Measurements from ENCODE around the gene PKP4.

DNA sequence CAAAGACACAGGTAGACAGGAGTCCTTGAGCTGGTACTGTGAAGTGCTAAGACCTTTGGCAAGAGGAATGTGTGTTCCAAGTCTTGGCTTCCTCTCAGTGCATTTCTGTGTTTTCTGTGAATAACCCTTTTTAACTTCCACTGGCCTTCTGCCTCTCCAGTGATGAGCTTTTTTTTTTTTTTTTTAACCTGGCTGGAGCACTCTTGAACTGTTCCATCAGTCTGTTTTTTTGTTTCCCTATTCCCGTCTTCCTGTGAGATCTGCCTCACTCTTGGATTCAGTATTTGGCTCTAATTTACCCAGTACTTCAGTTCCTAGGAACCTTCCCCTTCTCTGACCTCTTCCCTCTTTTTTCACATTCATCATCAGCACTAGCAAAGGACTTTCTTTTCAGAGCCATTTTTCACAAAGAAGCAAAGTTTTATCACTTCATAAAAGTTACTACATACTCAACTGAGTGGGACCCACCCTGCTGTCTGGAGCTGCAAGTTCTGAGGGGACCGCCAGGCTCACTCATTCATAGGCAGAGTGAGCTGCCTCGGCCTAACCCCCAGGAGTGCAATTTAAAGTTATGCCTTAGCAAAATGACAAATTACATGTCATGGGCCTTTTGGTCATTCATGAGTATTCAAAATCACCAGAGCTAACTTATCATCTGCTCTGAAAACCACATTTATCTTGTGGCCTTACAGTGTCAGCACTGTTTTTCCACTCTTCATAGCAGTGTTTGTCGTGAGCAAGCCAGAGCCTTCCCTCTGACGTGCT lies 211.4 kb downstream of the PKP4 start:
- no peak for TF ChIP-seq TAF1 (IDR thresholded peaks at IDR 0.05; ENCODE audit: control insufficient read depth, extremely low read depth, insufficient read depth, low read length, severe bottlenecking)
- TF ChIP-seq PML (IDR thresholded peaks at IDR 0.05; ENCODE audit: low read length) = no peak
- TF ChIP-seq, protein P1, sequence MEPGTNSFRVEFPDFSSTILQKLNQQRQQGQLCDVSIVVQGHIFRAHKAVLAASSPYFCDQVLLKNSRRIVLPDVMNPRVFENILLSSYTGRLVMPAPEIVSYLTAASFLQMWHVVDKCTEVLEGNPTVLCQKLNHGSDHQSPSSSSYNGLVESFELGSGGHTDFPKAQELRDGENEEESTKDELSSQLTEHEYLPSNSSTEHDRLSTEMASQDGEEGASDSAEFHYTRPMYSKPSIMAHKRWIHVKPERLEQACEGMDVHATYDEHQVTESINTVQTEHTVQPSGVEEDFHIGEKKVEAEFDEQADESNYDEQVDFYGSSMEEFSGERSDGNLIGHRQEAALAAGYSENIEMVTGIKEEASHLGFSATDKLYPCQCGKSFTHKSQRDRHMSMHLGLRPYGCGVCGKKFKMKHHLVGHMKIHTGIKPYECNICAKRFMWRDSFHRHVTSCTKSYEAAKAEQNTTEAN (CRISPR knock-in tag; IDR thresholded peaks at IDR 0.05) = no peak
- TF ChIP-seq, protein P2, sequence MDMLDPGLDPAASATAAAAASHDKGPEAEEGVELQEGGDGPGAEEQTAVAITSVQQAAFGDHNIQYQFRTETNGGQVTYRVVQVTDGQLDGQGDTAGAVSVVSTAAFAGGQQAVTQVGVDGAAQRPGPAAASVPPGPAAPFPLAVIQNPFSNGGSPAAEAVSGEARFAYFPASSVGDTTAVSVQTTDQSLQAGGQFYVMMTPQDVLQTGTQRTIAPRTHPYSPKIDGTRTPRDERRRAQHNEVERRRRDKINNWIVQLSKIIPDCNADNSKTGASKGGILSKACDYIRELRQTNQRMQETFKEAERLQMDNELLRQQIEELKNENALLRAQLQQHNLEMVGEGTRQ (CRISPR knock-in tag; IDR thresholded peaks at IDR 0.05) = no peak
- TF ChIP-seq LCOR (CRISPR knock-in tag; IDR thresholded peaks at IDR 0.05) = no peak
- no peak for TF ChIP-seq SP1 (CRISPR knock-in tag; IDR thresholded peaks at IDR 0.05)
- no peak for TF ChIP-seq ELF1 (tag; IDR thresholded peaks at IDR 0.05)
- no peak for TF ChIP-seq CTBP1 (IDR thresholded peaks at IDR 0.05; ENCODE audit: borderline replicate concordance)
- TF ChIP-seq ZBTB1 (CRISPR knock-in tag; IDR thresholded peaks at IDR 0.05; ENCODE audit: borderline replicate concordance, low read depth) = no peak
- TF ChIP-seq, protein P3, sequence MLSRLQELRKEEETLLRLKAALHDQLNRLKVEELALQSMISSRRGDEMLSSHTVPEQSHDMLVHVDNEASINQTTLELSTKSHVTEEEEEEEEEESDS (CRISPR knock-in tag; IDR thresholded peaks at IDR 0.05) = no peak
